Stimulated activated CD4-positive, alpha-beta T cell treated with anti-CD3 and anti-CD28 coated beads, Interleukin-1b, Interleukin-23, amount 100 ng/mL, for 4 hours (primary cell): Measurements from ENCODE around the gene FRMPD4.

Experiments
- DNase-seq, 2 donors: peaks; one replicate each; pipeline ENCODE4 v3.0.0-alpha.2; 2020; ENCODE audit warnings: low read depth in 2 of 2

The FRMPD4 gene

GRCh38 chrX:12367254-12367653 lies 229.0 kb downstream of the FRMPD4 start:
- no peak for DNase-seq

GRCh38 chrX:12370497-12370986 lies 232.3 kb downstream of the FRMPD4 start:
- no peak for DNase-seq

GRCh38 chrX:12372111-12372510 lies 233.8 kb downstream of the FRMPD4 start:
- no peak for DNase-seq

GRCh38 chrX:12374286-12374685 lies 236.0 kb downstream of the FRMPD4 start:
- DNase-seq = no peak

- DNase-seq = no peak
These were observed 240.0 kb downstream of the FRMPD4 start for GRCh38 chrX:12378253-12378652.

GRCh38 chrX:12378706-12379105 lies 240.4 kb downstream of the FRMPD4 start:
- no peak for DNase-seq

- DNase-seq = no peak
These were observed 241.4 kb downstream of the FRMPD4 start for GRCh38 chrX:12379671-12380070.

- DNase-seq = no peak
These were observed 244.9 kb downstream of the FRMPD4 start for GRCh38 chrX:12383196-12383595.

GRCh38 chrX:12390301-12390700 lies 252.0 kb downstream of the FRMPD4 start:
- no peak for DNase-seq

GRCh38 chrX:12396584-12396983 lies 258.3 kb downstream of the FRMPD4 start:
- DNase-seq = no peak

GRCh38 chrX:12400218-12400617 lies 261.9 kb downstream of the FRMPD4 start:
- no peak for DNase-seq

GRCh38 chrX:12401252-12401651 lies 263.0 kb downstream of the FRMPD4 start:
- no peak for DNase-seq

GRCh38 chrX:12403474-12404082 lies 265.3 kb downstream of the FRMPD4 start:
- no peak for DNase-seq

- no peak for DNase-seq
These were observed 267.0 kb downstream of the FRMPD4 start for GRCh38 chrX:12405306-12405705.

- DNase-seq = no peak
These were observed 272.2 kb downstream of the FRMPD4 start for GRCh38 chrX:12410523-12410922.

GRCh38 chrX:12411831-12412230 lies 273.6 kb downstream of the FRMPD4 start:
- no peak for DNase-seq

- DNase-seq = no peak
These were observed 274.3 kb downstream of the FRMPD4 start for GRCh38 chrX:12412561-12412960.

GRCh38 chrX:12419591-12419990 lies 281.3 kb downstream of the FRMPD4 start:
- no peak for DNase-seq

GRCh38 chrX:12421918-12422317 lies 283.6 kb downstream of the FRMPD4 start:
- DNase-seq = no peak

GRCh38 chrX:12423346-12423745 lies 285.1 kb downstream of the FRMPD4 start:
- no peak for DNase-seq

GRCh38 chrX:12425496-12425895 lies 287.2 kb downstream of the FRMPD4 start:
- no peak for DNase-seq

GRCh38 chrX:12426420-12426819 lies 288.1 kb downstream of the FRMPD4 start:
- no peak for DNase-seq

GRCh38 chrX:12434493-12434892 lies 296.2 kb downstream of the FRMPD4 start:
- no peak for DNase-seq

GRCh38 chrX:12439416-12439815 lies 301.1 kb downstream of the FRMPD4 start:
- no peak for DNase-seq
